Activated CD8-positive, alpha-beta memory T cell treated with anti-CD3 and anti-CD28 coated beads for 24 hours (primary cell): ENCODE data around the gene CPE.
"Not testable (repeated sequence)": the region's sequence is repeated elsewhere in the genome, so short reads cannot be mapped to it uniquely, and the experiment has no call there.

Experiments used
- DNase-seq: peaks from one replicate; pipeline ENCODE4 v3.0.0-alpha.2; 2020

CPE gene

DNA sequence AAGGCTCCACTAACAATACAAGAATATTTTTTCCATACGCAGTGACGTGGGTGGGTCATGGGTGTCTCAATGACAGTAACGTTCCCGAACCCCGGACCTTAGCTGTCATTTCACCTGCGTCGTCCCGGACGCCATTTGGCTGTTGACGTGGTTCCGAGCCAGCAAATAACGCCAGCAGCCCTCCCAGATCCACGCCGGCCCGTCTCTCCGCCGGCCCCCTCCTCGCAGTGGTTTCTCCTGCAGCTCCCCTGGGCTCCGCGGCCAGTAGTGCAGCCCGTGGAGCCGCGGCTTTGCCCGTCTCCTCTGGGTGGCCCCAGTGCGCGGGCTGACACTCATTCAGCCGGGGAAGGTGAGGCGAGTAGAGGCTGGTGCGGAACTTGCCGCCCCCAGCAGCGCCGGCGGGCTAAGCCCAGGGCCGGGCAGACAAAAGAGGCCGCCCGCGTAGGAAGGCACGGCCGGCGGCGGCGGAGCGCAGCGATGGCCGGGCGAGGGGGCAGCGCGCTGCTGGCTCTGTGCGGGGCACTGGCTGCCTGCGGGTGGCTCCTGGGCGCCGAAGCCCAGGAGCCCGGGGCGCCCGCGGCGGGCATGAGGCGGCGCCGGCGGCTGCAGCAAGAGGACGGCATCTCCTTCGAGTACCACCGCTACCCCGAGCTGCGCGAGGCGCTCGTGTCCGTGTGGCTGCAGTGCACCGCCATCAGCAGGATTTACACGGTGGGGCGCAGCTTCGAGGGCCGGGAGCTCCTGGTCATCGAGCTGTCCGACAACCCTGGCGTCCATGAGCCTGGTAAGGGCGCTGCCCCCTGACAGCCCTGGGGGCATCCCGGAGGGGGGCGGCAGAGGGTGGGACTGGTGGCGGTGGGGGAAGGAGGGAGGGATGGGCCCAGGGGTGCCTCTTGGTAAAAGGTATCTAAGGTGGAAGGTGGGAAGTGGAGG lies at the start of gene CPE:
TSS of gene CPE (plus strand) at position 264 of the 933 bp plus-strand sequence. CDS start at position 478, 214 bp downstream.
- peak; percentile 77 for DNase-seq

- DNase-seq: no peak
These were observed 48.7 kb upstream of the CPE start for GRCh38 chr4:165330071-165330470.

GRCh38 chr4:165330666-165331065 lies 48.1 kb upstream of the CPE start:
- no peak for DNase-seq

DNA sequence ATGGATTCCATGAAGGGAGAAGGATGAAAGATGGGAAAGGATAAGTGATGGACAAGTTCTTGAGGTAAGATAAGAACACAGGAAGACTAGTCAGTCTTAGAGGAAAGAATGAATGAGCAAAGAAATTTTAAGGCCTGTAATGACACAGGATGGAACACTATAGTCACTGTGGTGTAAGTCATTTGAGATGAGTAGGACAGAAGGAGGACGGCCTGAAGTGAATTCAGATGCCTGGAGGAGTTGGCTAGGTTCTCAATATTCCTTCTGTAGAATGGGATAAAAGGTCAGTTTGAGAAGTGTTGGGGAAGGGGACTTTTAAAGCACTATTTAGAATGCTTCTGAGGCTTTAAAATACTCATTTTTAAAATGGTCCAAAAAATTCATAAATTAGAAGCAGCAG lies 47.4 kb upstream of the CPE start:
- no peak for DNase-seq

DNA sequence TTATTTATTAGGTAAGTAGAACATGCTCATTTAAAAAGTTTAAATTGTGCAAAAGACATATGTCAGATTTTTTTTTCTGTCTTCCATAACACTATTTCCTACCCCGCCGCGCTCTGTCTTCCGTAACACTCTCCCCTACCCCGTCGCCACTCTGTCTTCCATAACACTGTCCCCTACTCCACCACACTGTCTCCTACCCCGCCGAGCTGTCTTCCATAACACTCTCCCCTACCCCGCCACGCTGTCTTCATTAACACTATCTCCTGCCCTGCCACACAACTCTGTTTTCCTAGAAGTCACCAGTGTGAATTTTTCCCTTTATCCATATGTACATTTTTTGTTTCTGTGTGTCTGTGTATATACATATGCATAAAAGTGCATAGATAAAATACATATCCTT lies 47.0 kb upstream of the CPE start:
- DNase-seq: no peak

GRCh38 chr4:165332502-165332901 lies 46.3 kb upstream of the CPE start:
- DNase-seq: no peak

GRCh38 chr4:165335163-165335703 lies 43.6 kb upstream of the CPE start:
- no peak for DNase-seq

GRCh38 chr4:165336743-165337142 lies 42.1 kb upstream of the CPE start:
- no peak for DNase-seq

GRCh38 chr4:165342340-165342739 lies 36.5 kb upstream of the CPE start:
- DNase-seq: not testable (repeated sequence)

DNA sequence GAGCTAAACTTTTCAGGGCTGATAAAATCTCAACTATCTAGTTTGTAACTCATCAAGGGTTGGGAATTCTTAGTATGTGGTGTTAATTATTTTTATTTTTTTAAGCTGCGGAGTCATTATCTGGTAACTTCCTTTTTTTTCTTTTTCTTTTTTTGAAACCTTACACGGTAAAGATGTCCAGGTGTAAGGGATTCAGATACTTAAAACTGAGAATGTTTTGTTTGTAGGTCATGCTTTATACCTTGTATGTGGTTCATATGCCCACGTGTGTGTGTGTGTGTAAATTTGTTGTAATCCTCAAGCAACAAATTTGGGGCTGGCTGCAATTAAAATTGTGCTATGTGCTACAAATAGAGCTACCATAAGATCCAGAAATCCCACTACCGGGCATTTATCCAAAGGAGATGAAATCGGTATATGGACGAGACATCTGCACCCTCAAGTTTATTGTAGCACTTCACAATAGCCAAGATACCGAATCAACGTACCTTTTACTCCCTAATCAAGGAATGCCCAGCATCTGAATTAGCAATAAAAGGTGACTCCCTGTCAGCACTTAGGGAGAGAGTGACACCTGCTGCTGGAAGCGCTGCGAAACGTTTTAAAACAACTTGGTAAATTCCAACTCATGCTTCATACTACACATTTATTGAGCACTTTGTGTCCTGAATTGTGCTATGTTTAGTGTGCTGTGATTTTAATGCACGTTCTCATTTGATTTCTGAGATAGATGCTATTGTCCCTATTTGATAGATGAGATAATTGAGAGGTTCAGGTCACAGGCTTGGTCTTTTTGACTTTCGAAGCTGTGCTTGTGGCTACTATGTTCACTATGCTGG lies 35.2 kb upstream of the CPE start:
- no peak for DNase-seq

DNA sequence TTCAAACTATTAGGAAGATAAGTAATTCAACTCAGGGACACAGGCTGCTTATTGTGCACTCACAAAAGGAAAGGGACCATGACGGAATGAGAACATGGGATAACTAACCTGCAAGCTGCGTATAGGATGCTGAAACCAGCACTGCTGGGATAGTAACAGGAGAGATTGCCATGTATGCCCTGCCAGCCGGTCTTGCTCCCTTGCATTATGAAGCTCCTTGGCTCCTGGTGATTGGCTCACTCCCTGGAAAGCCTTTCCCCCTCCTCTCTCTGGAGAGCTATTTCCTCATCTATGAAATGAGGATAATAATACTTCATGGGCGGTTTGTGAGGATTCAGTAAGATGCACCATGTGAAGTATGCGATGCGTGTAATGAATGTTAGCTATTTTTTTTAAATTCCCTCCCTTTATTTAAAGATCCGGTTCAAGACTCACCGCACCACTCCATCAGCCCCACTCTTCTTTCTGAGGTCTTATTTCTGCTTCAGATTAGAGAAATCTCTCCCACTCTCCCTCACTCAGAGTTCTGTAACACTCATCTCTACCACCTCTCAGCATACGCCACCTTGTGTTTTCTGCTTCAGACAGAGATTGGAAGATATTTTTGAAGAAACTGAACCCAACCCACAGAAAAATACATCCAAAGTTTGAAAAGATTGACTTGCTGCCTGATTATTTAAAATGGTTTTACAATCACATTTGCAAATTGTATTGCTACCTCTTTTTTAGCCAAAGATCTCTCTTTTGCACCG lies 33.0 kb upstream of the CPE start:
- no peak for DNase-seq

GRCh38 chr4:165347647-165348569 lies 30.9 kb upstream of the CPE start:
- no peak for DNase-seq

- DNase-seq: no peak
These were observed 27.3 kb upstream of the CPE start for GRCh38 chr4:165351359-165352130.

DNA sequence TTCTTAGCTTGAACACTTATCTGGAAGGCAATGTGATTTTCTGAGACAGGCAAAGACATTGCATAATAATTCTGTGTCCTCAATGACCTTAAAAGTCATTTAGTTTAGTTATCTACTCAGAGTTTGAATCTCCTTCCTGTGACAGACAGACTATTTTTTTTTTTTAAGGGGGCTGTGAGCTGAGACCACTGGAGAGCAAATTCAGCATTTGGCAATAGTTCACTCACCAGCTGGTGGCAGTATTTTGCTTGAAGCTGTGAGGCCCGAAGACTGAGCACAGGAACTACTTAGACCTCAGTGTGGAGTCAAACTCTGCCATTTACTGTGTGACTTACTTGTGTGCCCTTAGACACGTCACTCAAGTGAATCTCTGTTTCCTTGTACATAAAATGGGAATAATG lies 22.9 kb upstream of the CPE start:
- DNase-seq: no peak

DNA sequence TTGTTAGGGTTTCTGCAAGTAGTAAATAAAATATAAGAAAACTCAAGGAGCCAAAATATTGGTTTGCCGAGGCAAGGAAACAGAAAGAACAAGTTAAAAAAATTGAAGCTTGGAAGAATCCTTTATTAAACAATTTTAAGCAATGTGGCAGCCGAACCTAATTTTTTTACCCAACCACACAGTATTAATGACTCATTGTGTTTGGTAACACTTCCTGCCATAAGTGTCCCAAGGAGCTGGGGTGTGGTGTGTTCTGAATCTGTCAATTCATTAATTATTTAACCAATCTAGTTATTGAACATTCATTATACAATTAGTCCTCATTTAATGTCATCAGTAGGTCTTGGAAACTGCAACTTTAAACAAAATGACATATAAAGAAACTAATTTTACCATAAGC lies 19.3 kb upstream of the CPE start:
- no peak for DNase-seq

- DNase-seq: no peak
These were observed 18.6 kb upstream of the CPE start for GRCh38 chr4:165360041-165360695.

DNA sequence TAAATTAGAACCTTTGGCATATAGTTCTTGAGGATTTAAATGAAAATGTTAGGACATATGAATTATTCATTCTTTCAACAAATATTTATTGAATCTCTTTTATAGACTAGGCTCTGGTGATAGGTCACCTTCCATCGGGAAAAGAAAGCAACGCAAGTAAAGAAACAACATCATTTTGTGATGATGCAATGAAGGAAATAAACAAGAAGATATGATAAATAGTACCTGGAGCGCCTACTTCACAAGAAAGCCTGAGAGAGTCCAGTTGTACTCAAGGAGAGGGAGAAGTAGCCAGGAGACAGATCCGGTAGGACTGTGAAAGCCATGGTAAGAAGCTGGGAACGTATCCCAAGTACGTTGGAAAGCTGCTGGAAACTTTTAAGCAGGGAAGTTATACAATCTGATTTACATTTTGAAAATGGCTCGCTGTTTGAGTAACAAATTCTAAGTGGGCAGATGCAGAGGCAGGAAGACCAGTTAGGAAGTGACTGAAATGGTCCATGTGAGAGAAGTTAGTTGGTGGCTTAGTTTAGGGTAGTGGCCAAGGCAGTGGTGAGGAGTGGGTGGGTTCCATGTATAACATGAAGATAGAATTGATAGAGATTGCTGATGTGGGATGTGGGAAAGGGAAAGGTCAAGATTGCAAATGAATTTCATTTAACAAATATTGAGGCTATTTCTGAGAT lies 17.7 kb upstream of the CPE start:
- no peak for DNase-seq

- DNase-seq: no peak
These were observed 17.0 kb upstream of the CPE start for GRCh38 chr4:165361810-165362209.

DNA sequence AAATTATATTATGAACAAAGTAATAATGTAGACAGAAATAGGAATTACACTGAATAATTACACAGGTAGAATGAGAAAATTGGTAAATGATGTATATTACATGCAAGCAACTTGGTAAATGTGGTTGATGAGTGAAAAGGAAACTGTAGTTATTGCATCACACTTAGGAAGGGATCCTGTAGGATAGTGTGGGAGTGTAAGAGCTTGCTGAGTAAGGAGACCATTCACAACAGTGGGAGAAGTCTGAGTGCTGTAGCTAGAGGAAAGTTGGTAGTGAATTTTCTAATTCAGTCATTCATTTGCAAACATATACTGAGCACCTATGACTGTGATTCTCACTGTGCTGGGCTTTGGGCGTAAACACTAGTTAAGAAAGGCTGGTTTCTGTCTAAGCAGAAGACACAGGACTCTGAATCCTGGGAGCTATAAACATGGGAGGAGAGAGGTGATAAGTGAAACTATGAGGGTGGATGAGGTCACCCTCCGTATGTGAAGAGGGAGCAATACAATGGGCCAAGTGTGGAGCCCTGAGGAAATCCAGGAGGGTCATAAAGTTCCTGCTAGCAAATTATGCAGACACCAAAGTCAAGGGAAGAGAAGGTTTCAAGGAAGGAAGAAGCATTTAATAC lies 14.2 kb upstream of the CPE start:
- DNase-seq: no peak
